Limb (tissue), 2 donors: Measurements from ENCODE around the gene CALML6.

Experiments
- DNase-seq, 2 donors: peaks; one replicate each; pipeline ENCODE4 v3.0.0-alpha.2; 2016; ENCODE audit errors: extremely low spot score in 2 of 2

CALML6 gene

DNA sequence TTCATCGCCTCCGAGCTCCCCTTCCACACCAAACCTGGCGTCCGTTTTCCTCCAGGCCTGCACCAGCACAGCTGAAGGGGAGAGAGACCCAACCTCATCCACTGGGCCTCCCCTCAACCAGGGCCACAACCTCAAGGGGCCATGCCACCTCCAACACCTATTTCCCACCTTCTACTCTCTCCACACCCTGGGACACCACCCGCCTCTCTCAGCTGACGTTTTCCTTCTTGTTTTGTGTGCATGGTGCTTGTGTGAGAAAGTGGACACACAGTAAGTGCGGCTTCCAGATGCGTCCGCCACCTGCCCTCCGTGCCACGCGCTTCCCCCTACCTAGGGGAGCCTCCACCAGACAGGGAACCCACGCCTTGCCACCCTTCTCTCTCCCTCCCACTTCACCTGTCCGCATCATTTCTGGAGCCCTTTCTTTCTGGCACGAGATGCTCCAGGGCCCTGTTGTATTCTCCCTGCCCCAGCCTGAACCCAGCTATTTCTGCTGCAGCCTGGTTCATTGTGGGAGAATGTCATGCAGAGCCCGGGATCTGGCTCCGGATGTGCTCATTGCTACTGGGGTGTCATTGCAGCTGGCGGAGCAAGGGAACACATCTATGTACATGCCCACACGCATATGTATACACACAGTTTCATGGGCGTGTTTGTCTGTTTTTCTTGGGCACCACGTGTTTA, 22.8 kb upstream of the CALML6 start:
- DNase-seq, result no peak

DNA sequence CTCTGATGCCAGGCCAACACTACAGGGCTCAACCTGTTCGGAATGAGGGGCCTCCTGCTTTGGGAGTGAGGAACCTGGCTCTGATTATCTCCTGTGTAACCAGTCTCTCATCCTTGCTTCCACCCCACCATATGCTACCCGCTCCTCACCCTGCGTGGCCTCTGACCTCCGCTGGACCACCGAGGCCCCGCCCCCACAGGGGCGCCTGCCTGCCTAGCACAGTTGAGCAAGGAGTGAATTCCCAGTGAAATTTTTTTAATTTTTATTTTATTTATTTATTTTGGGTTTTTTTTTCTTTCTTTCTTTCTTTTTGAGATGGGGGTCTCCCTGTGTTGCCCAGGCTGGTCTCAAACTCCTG, 22.3 kb upstream of the CALML6 start:
- DNase-seq, result no peak

DNA sequence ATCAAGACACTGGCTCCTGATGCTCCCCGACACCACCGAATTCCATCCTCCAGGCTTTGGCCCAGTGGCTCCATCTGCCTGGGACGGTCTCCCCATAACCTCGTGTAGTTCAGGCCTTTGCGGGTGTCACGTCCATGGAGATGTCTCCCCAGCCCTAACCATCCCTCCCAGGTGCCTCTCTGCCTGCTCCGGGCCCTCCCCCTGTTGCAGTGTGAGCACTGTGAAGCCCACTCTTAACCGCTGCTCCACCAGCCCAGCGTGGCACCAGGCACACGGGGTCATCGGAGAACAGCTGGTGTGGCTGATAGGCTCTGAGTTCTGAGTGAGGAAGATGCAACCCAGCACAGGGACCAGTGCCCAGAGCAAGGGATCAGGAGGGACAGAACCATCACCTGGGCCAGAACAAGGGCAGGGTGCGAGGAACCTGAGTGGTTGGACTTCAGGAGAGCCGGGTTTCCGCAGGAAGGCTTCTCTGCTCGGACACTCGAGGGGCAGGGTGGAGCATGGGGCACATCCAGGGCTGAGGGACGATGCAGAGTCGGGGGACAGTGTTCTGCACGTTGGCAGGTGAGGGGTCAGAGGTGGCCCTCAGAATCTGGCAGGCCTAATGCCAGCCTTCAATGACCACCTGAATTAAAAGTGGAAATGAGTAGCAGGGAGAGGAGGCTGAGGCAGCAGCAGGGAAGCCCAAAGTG, 21.6 kb upstream of the CALML6 start:
- no peak for DNase-seq

DNA sequence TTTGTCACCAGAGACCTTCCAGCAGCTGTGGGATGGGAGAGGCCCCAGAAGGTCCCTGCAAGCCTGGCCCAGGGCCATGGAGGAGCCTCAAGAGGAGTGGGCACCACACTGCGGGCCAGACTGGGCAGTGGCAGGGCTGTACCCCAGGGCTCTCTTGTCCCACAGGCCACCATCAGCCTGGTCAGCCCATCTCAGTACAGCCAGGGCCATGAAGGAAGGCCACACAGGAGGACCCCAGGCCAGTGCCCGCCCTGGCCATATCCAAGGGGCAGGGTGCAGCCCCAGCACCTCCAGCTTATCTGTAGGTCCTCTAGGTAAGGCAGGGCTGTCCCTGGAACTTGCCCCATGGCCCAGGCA, 21.1 kb upstream of the CALML6 start:
- no peak for DNase-seq

DNA sequence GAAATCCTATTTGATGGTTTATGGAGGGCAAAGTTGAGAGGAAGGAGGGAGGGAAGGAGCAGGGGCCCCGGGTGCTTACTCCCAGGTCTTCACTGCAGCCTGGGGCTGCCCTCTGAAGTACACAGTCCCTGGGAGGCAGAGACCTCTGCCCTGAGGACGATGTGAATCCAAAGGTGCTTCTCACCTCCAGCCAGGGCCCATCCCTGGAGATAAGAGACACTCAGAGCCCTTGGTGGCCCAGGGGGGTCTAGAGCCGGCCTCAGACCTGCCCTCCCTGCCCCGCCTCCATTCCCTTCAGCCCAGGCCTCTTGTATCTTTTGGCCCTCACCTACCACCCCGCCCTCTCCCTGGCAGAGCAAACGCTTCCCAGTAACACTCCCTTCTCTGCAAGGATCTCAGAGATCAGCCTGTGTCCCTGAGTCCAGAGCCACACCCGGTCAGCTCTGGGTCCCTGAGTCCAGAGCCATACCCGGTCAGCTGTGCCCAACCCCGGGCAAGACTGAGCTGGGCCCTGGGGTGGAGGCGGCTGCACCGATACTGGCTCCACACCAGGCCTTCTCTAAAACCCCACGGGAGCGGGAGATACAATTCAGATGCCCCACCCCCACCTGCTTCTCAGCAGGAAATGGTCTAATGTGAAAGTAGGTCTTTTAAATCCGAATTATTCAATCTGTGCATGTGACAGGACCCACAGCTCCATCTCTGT, 20.6 kb upstream of the CALML6 start:
- no peak for DNase-seq

DNA sequence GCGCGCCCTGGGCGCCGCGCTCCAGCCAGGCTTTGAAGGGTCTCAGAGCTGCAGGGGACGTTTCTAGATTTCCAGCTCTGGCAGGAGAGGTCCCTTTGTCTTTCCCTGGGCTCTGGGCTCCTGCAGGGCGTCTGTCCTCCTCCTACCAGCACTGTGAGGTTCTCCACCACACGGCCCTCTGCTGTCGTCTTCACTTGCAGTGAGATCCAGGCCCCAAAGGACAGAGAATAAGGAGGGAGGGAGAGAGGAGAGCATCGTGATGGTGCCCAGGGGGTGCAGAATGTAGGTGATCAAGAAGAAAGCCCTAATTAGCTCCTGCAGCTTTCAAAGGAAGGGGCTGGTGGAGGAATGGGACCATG, 20.0 kb upstream of the CALML6 start:
- DNase-seq, result no peak

DNA sequence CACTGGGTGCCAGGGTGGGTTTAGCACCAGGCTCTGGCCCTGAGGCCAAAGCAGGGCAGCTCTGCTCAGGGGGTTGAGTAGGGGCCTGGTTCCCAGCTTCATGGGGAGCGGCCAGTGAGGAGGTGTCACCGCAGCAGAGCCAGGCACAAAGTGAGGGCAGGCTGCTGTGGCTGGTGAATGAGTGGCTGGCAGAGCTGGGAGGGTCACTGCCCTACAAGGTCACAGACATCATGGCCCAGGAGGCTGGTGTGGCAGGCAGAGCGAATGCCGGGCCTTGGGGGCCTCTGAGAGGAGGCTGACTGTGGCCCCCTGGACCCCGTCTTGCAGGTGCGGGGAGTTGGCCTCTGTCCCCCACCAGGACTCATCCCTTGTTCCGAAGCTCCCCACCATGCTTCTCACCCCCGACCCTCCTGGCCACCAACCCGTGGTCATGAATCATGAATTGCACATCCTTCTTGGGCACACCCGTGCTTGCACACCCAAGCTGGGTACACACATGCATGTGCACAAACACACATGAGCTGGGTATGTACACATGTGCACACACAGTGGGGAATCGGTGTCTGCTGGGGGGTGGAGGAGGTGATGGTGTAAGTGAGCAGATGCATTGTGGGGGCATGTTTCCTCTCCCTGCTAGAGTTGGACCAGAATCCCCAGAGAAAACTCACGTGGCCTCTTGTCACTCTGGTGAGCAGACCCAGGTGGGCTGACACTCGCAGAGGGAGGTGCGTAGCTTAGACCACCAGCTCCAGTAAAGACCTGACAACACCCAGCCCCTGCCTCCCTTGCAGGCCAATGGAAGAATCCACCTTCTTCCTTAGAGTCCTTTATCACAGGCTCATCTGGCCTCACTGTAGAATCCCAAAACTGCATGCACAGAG, 19.4 kb upstream of the CALML6 start:
- no peak for DNase-seq

DNA sequence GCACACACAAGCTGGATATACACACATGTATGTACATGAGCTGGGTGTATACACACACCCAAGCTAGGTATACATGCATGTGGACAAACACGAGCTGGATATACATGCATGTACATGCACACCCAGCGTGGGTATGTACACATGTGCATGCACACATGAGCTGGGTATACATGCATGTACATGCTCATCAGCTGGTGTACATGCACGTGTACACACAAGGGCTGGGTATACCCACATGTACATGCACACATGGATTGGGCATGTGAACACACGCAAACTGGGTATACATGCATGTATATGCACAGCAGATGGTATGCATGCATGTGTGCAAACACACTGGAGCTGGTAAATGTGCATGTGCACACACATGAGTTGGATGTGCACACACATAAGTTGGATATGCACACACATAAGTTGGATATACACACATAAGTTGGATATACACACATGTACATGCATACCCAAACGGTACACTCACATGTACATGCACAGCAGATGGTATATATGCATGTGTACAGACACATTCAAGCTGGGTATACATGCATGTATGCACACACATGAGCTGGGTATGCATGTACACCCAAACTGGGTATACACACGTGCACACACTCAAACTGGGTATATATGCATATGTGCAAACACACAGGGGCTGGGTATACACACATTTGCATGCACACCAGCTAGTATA, 16.7 kb upstream of the CALML6 start:
- DNase-seq, result no peak

DNA sequence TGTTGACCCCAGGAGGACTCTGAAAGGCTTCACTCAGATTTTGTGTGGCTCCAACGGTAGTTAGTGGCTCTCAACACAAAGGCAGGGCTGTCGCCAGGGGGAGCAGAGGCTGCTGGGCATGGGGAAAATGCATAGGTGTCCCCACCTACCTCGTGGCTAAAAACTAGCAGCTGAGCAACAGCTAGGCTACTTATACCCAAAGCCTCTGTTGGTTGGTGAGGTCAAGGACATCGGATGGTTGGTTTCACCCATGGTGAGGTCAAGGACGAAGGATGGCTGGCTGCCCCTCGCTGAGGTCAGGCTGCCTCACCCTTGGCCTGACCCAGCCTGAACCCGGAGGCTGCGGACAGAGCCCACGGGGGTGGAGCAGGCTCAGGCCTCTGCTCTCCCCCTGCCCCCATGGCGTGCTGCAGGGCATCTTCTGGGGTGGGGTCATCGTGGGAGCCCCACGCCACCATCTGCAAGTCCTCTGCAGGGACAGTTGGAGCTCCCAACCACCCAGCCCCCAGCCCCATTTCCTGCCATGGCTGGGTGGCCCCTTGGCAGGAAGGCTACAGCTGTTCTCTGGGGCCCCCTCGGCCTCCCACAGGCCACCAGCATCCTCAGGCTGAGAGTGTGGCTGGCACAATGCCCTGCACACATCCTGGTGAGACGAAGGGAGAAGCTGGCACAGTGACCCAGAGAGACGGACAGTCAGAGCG, 15.6 kb upstream of the CALML6 start:
- no peak for DNase-seq

DNA sequence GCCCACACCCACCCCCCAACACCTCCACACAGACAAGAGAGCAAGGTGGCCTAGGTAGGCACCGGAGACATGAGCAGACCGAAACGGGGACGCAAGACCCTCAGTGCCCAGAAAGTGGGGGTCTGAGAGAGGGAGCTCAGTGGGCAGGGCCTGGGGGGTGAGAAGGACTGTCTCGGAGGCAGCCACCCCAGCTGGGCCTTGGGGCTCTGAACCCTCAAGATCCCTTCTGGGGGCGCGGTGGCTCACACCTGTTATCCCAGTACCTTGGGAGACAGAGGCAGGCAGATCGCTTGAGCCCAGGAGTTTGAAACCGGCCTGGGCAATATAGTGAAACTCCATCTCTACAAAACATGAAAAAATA, 15.1 kb upstream of the CALML6 start:
- DNase-seq, result no peak

DNA sequence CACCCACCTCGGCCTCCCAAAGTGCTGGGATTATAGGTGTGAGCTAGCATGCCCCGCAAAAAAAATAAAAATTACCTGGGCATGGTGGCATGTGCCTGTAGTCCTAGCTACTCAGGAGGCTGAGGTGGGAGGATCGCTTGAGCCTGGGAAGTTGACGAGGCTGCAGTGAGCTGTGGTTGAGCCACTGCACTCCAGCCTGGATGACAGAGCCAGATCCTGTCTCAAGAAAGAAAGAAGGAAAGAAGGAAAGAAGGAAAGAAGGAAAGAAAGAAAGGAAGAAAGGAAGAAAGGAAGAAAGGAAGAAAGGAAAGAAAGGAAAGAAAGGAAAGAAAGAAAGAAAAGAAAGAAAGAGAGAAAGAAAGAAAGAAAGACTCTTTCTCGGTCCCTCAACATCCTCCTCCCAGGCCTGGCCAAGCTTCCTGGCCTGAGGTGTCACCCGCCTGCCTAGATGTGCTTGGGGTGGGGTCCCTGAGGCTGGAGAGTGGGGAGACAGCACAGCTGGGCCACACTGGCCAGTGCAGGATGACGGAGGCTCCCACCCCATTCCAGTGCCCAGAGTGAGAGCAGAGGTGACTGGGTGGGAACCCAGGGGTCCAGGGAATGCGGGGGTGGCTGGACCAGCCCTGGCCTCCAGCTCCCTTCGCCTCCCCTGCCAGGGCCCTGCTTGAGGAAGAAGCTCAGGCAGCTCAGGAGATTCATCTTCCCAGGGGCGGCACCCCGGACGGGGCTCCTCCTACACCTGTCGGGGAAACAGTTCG, 14.0 kb upstream of the CALML6 start:
- DNase-seq, result no peak

DNA sequence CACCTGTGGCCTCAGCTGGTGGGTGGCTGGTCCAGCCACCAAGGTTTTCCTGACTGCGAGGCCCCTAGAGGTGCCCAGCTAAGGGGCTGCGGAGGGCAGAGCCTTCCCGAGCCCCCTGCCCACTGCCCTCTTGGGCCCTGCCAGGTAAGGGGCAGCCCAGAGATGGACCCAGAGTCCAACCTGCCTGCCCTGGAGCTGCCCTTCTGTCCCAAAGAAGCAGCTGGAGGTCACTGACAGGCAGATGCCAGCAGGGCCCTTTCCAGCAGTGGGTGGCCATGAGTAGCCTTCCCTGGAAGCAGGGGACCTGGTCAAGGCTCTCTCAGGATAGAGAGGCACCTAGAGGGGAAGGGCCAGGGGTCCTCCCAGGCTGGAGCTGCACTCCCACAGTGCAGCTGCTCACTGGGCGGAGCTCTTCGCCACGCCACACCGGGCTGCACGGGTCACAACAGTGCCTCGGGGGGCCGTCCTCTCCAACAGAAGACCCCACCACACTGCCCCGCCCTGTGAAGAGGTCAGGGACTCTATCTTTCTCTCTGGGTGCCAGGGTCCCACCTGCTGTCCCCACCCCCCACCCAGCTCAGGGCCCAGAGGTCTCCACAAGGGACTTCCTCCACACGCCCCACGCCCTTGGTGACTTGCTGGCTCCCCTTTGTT, 13.3 kb upstream of the CALML6 start:
- no peak for DNase-seq

DNA sequence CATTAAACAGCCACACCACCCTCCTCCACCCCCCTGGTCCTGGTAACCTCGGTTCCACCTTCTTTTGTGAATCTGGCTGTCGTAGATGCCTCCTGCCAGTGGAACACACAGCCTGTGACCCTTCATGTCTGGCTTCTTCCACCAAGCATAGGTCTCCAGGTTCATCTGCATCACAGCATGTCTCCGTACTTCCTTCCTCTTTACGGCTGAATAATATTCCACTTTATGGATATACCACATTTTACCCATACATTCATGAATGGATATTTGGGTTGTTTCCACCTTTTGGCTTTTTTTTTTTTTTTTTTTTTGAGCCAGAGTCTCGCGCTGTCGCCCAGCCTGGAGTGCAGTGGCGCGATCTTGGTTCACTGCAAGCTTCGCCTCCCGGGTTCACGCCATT, 11.8 kb upstream of the CALML6 start:
- no peak for DNase-seq

DNA sequence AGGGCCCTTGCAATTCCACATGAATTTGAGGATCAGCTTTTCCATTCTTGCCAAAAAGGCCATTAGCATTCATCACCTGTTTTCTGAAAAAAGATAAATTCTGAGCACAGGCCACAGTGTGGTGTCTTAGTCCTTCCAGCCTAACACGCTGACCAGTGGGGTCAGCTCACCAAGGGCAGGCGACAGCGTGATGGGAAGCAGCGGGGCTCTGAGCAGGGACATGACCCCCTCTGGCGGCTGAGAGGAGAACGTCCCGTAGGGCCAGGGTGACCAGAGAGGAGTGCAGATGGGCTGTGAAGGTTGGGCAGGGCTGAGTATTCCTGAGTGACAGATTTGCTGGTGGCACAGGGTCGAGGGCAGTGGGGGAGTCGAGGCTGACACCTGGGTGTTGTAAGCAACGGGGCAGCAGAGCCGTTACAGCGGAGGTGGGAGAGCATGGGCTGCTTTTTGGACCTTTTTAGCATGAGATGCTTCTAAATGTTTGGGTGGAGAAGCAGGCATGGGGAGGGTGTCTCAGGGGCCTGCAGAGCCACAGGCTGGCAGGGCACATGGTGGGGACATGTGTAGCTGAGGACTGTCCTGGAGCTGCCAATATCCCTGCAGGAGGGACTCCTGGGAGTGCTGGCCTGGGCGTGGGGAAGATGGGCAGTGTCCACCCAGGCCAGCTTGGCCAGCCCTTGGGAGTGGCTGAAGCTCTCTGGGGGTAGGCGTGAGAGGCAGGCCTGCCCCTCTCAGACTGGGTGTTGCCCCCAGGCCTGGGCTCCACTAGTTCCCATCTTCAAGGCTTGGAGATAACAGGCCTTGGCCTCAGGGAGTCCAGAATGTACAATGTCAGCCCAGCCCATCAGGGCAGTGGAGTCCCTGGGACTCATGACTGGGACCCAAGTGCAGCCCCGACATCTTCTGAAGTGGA, 8.6 kb upstream of the CALML6 start:
- peak; percentile 80 to 84 for DNase-seq

DNA sequence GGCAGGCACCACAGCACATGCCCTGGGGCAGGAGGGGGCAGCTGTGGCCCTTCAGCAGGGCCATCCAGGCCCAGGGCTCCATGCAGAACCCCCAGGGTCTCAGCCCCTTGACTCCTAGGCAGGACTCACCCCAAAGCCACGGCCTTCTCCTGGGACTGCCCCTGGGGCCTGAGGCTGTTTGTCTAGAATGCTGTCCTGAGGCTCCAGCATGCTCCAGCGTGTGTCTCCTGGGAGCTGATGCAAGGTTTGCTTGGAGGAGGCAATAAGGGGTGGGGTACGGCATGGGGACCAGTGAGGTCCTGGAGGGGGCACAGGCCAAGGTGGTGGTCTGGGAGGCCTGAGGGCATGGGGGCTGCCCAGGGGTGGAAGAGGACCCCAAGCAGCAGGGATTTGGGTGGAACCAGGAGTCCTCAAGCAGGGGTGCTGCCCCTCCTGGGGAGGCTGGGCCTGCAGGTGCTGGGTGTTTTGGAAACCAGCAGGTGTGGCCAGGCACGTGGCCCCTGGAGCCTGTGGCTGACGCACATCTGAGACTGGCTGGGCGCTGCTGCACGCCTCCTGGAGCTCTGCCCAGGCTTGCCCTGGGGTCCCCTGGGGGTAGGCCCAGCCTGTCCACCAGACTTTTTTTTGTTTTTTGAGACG, 7.8 kb upstream of the CALML6 start:
- DNase-seq, result peak in 1 of 2 donors; percentile 47

DNA sequence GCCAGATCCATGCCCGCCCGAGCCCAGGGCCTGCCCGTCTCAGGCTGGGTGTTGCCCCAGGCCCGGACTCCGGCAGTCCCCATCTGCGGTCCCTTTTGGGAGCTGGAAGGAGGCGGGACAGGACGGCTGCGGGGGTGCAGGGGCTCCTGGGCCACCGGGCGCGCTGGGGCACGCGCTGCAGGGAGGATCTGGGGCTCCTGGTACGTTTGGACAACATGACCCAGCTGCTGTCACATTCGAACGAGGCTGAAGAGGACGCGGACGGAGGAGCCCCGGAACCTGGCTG, 6.6 kb upstream of the CALML6 start:
- no peak for DNase-seq

DNA sequence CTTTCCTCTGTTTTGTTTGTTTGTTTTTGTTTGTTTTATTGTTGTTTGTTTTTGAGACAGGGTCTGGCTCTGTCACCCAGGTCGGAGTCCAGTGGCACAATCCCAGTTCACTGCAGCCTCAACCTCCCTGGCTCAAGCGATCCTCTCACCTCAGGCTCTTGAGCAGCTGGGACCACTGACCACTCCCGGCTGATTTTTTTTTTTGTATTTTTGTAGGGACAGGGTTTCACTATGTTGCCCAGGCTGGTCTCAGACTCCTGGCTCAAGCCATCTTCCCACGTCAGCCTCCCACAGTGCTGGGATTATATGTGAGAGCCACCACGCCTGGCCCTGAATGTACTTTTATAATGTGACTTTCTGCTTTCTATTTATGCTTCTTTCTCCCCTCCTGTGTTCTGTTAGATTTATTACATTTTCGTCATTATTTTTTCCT, 5.0 kb upstream of the CALML6 start:
- DNase-seq, result no peak

DNA sequence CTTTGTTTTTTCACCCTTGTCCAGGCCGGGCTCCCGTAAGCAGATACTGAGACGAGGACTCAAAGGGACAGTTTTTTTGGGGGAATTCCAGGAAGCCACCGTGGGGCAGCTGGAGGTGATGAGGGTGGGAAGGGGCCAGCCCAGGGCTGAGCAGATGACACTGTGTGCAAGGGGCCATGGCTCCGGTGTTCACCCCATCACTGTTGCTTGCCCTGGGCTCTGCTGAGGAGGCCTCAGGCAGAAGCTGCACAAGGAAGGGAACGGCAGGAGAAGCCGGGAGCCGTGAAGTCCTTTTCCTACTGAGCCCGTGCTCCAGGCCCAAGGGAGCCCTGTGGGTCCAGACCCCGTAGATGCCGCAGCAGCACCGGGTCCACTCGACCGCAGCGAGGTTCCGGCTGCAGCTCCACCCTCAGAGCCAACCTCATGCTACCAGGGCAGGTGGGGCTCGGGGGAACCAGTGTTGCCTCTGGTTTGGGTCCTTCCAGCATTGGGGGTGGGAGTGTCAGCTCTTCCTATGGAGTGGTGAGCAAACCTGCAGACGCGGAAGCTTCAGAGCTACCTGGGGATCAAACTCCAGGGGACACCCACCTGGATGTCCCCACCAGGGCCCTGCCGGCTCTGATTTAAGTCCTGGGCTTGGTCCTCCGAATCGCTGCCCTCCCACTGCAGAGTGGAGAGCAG, 4.3 kb upstream of the CALML6 start:
- peak in 1 of 2 donors; percentile 29 for DNase-seq
